Upper lobe of left lung (tissue), 6 donors: Measurements from ENCODE around the gene SPRED1. TPM values are rescaled to one million over a fixed set of nuclear protein-coding genes. Genes with fewer than 3 reads are reported as not detected.

Experiments
- ATAC-seq, 2 donors: fragments of 200-7000 bp; cut with Tn5 transposase; one replicate each; pipeline ENCODE4 v1.9.1; 2022; ENCODE audit warnings: mild to moderate bottlenecking in 2 of 2, moderate library complexity in 2 of 2; ENCODE audit not compliant: low FRiP score in 2 of 2
- DNase-seq, 2 donors: peaks; one replicate each; pipeline ENCODE4 v3.0.0-alpha.2; 2019 to 2020
- H3K27ac ChIP-seq, 4 donors: fragments of 200-600 bp; sonication (generic); one replicate each; pipeline ENCODE4 v1.5.1; 2016 to 2019
- H3K27me3 ChIP-seq, 4 donors: fragments of 200-600 bp; sonication (generic); one replicate each; pipeline ENCODE4 v1.5.1; 2017 to 2019
- H3K36me3 ChIP-seq, 4 donors: fragments of 200-600 bp; sonication (generic); one replicate each; pipeline ENCODE4 v1.5.1; 2016 to 2019
- H3K4me1 ChIP-seq, 4 donors: fragments of 200-600 bp; sonication (generic); one replicate each; pipeline ENCODE4 v1.5.1; 2018 to 2019
- H3K4me3 ChIP-seq, 4 donors: fragments of 200-600 bp; sonication (generic); one replicate each; pipeline ENCODE4 v1.5.1; 2017 to 2019; ENCODE audit warnings: mild to moderate bottlenecking in 2 of 4, moderate library complexity in 1 of 4
- H3K9me3 ChIP-seq, 4 donors: fragments of 200-600 bp; sonication (generic); one replicate each; pipeline ENCODE4 v1.5.1; 2018 to 2019
- CTCF ChIP-seq, 6 experiments: fragments of 450-650 bp in 4 of 6; fragments of 200-600 bp in 2 of 6; sonication (generic) in 2 of 6; IDR thresholded peaks; one replicate each; pipeline ENCODE4 v1.5.1; 2016 to 2019; ENCODE audit warnings: antibody characterized with exemption in 6 of 6
- EP300 ChIP-seq, 4 donors: sonication (generic); formaldehyde crosslinking; IDR thresholded peaks; one replicate each; pipeline ENCODE4 v1.5.1; 2017; ENCODE audit warnings: antibody characterized with exemption in 4 of 4, control low read depth in 2 of 4
- POLR2A ChIP-seq, 4 donors: fragments of 450-650 bp; IDR thresholded peaks; one replicate each; pipeline ENCODE4 v1.5.1; 2016 to 2017; ENCODE audit warnings: antibody characterized with exemption in 4 of 4, mild to moderate bottlenecking in 2 of 4
- POLR2AphosphoS5 ChIP-seq, 2 donors: sonication (generic); formaldehyde crosslinking; IDR thresholded peaks; one replicate each; pipeline ENCODE4 v1.5.1; 2017; ENCODE audit warnings: antibody characterized with exemption in 2 of 2
- WGBS, 2 donors: methylation state at CpG; one replicate each; pipeline ENCODE4 v1.1.5; 2017 to 2018; 5-methylcytosine and 5-hydroxymethylcytosine counted together
- total RNA-seq, 6 donors: library from RNA; depleted of rRNA in 4 of 6; stranded (reverse); fragments of >200 nt in 4 of 6; gene quantifications; one replicate each; pipeline versions ENCODE4 v1.1.0 to v1.2.1, GENCODE V29; 2016 to 2021
- donor health status: DM: no; HTN: no; CAD: no; lungs with moderate emphysema.
- donor health status: DM: no; HTN: yes; CAD: no; lungs with severe emphysema.

Gene SPRED1
- total RNA-seq, 6 donors from 2014 or later: 30.9 to 73.4 (median 46.1) TPM

- Histone ChIP-seq H3K27ac (no peak overlapping the region), H3K4me3 (no peak overlapping the region), H3K36me3 (no peaks in the 10 kb centered on the region), H3K9me3 (no peaks in the 10 kb centered on the region), H3K4me1 (no peaks in the 10 kb centered on the region), H3K27me3 (no peaks in the 10 kb centered on the region)
- TF ChIP-seq CTCF (IDR thresholded peaks at IDR 0.05) (no peak), POLR2AphosphoS5 (IDR thresholded peaks at IDR 0.05) (no peak), POLR2A (IDR thresholded peaks at IDR 0.05) (no peak), EP300 (IDR thresholded peaks at IDR 0.05) (no peak)
- ATAC-seq: no peak
- WGBS, 2 donors: 61 to 66% methylated on average over 2 of the region's 2 CpGs
- DNase-seq: no peak
These were observed 138.6 kb downstream of the SPRED1 start for GRCh38 chr15:38391191-38391590.

- WGBS, 2 donors: 75 to 87% methylated on average over 2 of the region's 2 CpGs
- Histone ChIP-seq H3K4me3 (no peak overlapping the region), H3K36me3 (no peaks in the 10 kb centered on the region), H3K9me3 (no peaks in the 10 kb centered on the region), H3K27me3 (no peaks in the 10 kb centered on the region), H3K27ac (no peak overlapping the region), H3K4me1 (peaks cover 0 to 3% (median 0%) of the 10 kb centered on the region in 4 donors)
- ATAC-seq (peak in 1 of 2 donors; percentile 94), DNase-seq (no peak)
- TF ChIP-seq POLR2AphosphoS5 (IDR thresholded peaks at IDR 0.05) (no peak), EP300 (IDR thresholded peaks at IDR 0.05) (no peak), POLR2A (IDR thresholded peaks at IDR 0.05) (no peak), CTCF (IDR thresholded peaks at IDR 0.05) (no peak)
These were observed 145.5 kb downstream of the SPRED1 start for GRCh38 chr15:38398134-38398533.

GRCh38 chr15:38401106-38401505, 148.5 kb downstream of the SPRED1 start:
- no peak for DNase-seq
- Histone ChIP-seq H3K27ac (no peak overlapping the region), H3K9me3 (no peaks in the 10 kb centered on the region), H3K4me3 (no peak overlapping the region), H3K4me1 (peaks cover 0 to 3% (median 0%) of the 10 kb centered on the region in 4 donors), H3K36me3 (no peaks in the 10 kb centered on the region), H3K27me3 (no peaks in the 10 kb centered on the region)
- no peak for ATAC-seq
- TF ChIP-seq CTCF (IDR thresholded peaks at IDR 0.05) (no peak), EP300 (IDR thresholded peaks at IDR 0.05) (no peak), POLR2A (IDR thresholded peaks at IDR 0.05) (no peak), POLR2AphosphoS5 (IDR thresholded peaks at IDR 0.05) (no peak)
- WGBS, 2 donors: 85 to 92% methylated on average over 6 of the region's 6 CpGs

GRCh38 chr15:38401701-38402100, 149.1 kb downstream of the SPRED1 start:
- ATAC-seq (no peak), DNase-seq (no peak)
- Histone ChIP-seq H3K9me3 (no peaks in the 10 kb centered on the region), H3K27ac (no peak overlapping the region), H3K36me3 (no peaks in the 10 kb centered on the region), H3K27me3 (no peaks in the 10 kb centered on the region), H3K4me1 (peaks cover 0 to 3% (median 0%) of the 10 kb centered on the region in 4 donors), H3K4me3 (no peak overlapping the region)
- WGBS, 2 donors: 77 to 87% methylated on average over 5 of the region's 5 CpGs
- TF ChIP-seq POLR2AphosphoS5 (IDR thresholded peaks at IDR 0.05): no peak
- TF ChIP-seq POLR2A (IDR thresholded peaks at IDR 0.05): no peak
- no peak for TF ChIP-seq CTCF (IDR thresholded peaks at IDR 0.05)

GRCh38 chr15:38406436-38406835, 153.8 kb downstream of the SPRED1 start:
- no peaks in the 10 kb centered on the region for H3K27me3 ChIP-seq
- H3K9me3 ChIP-seq: no peaks in the 10 kb centered on the region
- DNase-seq (no peak), ATAC-seq (no peak)
- no peaks in the 10 kb centered on the region for H3K36me3 ChIP-seq
- 69 to 74% methylated on average over 7 of the region's 7 CpGs for WGBS, 2 donors
- H3K27ac ChIP-seq: no peak overlapping the region
- TF ChIP-seq CTCF (IDR thresholded peaks at IDR 0.05) (no peak), EP300 (IDR thresholded peaks at IDR 0.05) (no peak), POLR2AphosphoS5 (IDR thresholded peaks at IDR 0.05) (no peak), POLR2A (IDR thresholded peaks at IDR 0.05) (no peak)
- no peaks in the 10 kb centered on the region for H3K4me1 ChIP-seq
- no peak overlapping the region for H3K4me3 ChIP-seq
